Natural killer cell (primary cell): ENCODE measurements around the gene MAP4K4. TPM values are rescaled to one million over a fixed set of nuclear protein-coding genes. Genes with fewer than 3 reads are reported as not detected.
"Not testable (repeated sequence)": the region's sequence is repeated elsewhere in the genome, so short reads cannot be mapped to it uniquely, and the experiment has no call there.

ENCODE experiments used
- ATAC-seq, 3 donors: fragments of 150-1000 bp in 2 of 3; fragments of 200-7000 bp in 1 of 3; cut with Tn5 transposase; 1 replicate in 1 of 3; 2 replicates in 2 of 3; pipeline ENCODE4 v1.10.0; 2021; ENCODE audit warnings: mild to moderate bottlenecking in 2 of 3, moderate library complexity in 2 of 3
- DNase-seq, 2 donors: peaks; one replicate each; pipeline versions ENCODE4 v3.0.0 to v3.0.0-alpha.2; 2013 to 2021; ENCODE audit warnings: mixed read lengths in 1 of 2
- H3K27ac ChIP-seq: one replicate; pipeline ENCODE4 v1.5.1; 2013; ENCODE audit warnings: mild to moderate bottlenecking, low read length
- H3K27me3 ChIP-seq: one replicate; pipeline ENCODE4 v1.6.1; 2013; ENCODE audit warnings: low read length; ENCODE audit not compliant: control insufficient read depth, insufficient read depth
- H3K36me3 ChIP-seq: one replicate; pipeline ENCODE4 v1.6.1; 2013; ENCODE audit warnings: low read length; ENCODE audit not compliant: control insufficient read depth, insufficient read depth
- H3K4me1 ChIP-seq: one replicate; pipeline ENCODE4 v1.6.1; 2013; ENCODE audit warnings: low read length; ENCODE audit not compliant: control insufficient read depth, insufficient read depth
- H3K4me3 ChIP-seq: one replicate; pipeline ENCODE4 v1.5.1; 2013; ENCODE audit warnings: low read length
- H3K9me3 ChIP-seq: one replicate; pipeline ENCODE4 v1.6.1; 2013; ENCODE audit warnings: low read length; ENCODE audit not compliant: control insufficient read depth, insufficient read depth
- H3K27ac Mint-ChIP-seq, 2 donors: one replicate each; pipeline ENCODE4 v1.8.0; 2022; ENCODE audit warnings: mild to moderate bottlenecking in 2 of 2, mixed read lengths in 2 of 2, moderate library complexity in 1 of 2
- H3K27me3 Mint-ChIP-seq, 2 donors: one replicate each; pipeline ENCODE4 v1.8.0; 2022; ENCODE audit warnings: low read depth in 2 of 2, mixed read lengths in 2 of 2
- H3K36me3 Mint-ChIP-seq: one replicate; pipeline ENCODE4 v1.8.0; 2022; ENCODE audit warnings: mixed read lengths
- H3K4me1 Mint-ChIP-seq, 2 donors: one replicate each; pipeline ENCODE4 v1.8.0; 2022; ENCODE audit warnings: mixed read lengths in 2 of 2
- H3K4me3 Mint-ChIP-seq: one replicate; pipeline ENCODE4 v1.8.0; 2022; ENCODE audit warnings: mild to moderate bottlenecking, moderate library complexity, mixed read lengths
- H3K9me3 Mint-ChIP-seq, 2 donors: one replicate each; pipeline ENCODE4 v1.8.0; 2022; ENCODE audit warnings: mixed read lengths in 2 of 2
- CTCF ChIP-seq: fragments of 200-600 bp; IDR thresholded peaks from one replicate; pipeline ENCODE4 v1.8.0; 2022; ENCODE audit warnings: antibody characterized with exemption
- WGBS: methylation state at CpG from one replicate; pipeline ENCODE4 v1.1.7; 2013; ENCODE audit warnings: missing lambda C conversion rate; ENCODE audit not compliant: insufficient coverage; 5-methylcytosine and 5-hydroxymethylcytosine counted together
- intact Hi-C: fragments of 100-400 bp; cut with micrococcal nuclease; formaldehyde crosslinking; loops from one replicate; pipeline ENCODE4 v1.14.2; 2022
- total RNA-seq, 4 donors: library from RNA; stranded (reverse); fragments of 120-200 nt in 1 of 4; gene quantifications; one replicate each; pipeline versions ENCODE4 v1.2.3 to v1.2.4, GENCODE V29; 2013 to 2022

Gene MAP4K4
- total RNA-seq, 3 donors from 2014 or later (not counting 1 experiment from before 2014, with no cell fraction given) = 60.2 to 80.3 (median 66.5) TPM

- H3K27ac Mint-ChIP-seq = no peak overlapping the region
- peaks cover 9% of the 10 kb centered on the region for H3K9me3 ChIP-seq
Measured at GRCh38 chr2:101912545-101912944, 215.0 kb downstream of the MAP4K4 start.

GRCh38 chr2:101921319-101921952, 223.9 kb downstream of the MAP4K4 start:
- Histone ChIP-seq H3K4me1 (peaks cover 3% of the 10 kb centered on the region), H3K27ac (peak overlapping the region; percentile 34), H3K36me3 (no peaks in the 10 kb centered on the region), H3K9me3 (peaks cover 21% of the 10 kb centered on the region), H3K27me3 (no peaks in the 10 kb centered on the region), H3K4me3 (no peak overlapping the region)
- H3K4me3 Mint-ChIP-seq = no peak overlapping the region
- H3K9me3 Mint-ChIP-seq = peaks cover 9% of the 10 kb centered on the region in 2 donors
- peaks cover 17% of the 10 kb centered on the region for H3K36me3 Mint-ChIP-seq
- ATAC-seq (peak in 2 of 3 donors; percentile 24 to 29), DNase-seq (no peak)
- intact Hi-C loops = no loop called here
- no peak for TF ChIP-seq CTCF
- WGBS = 40% methylated on average over 4 of the region's 5 CpGs
- no peaks in the 10 kb centered on the region for H3K4me1 Mint-ChIP-seq
- no peak overlapping the region for H3K27ac Mint-ChIP-seq
- H3K27me3 Mint-ChIP-seq = peaks cover 3 to 19% of the 10 kb centered on the region in 2 donors

More at GRCh38 chr2:101912545-101912944, 215.0 kb downstream of the MAP4K4 start:
- Histone ChIP-seq H3K27me3 (no peaks in the 10 kb centered on the region), H3K4me1 (no peaks in the 10 kb centered on the region), H3K4me3 (no peak overlapping the region), H3K27ac (no peak overlapping the region), H3K36me3 (no peaks in the 10 kb centered on the region)
- peaks cover 14 to 53% of the 10 kb centered on the region in 2 donors for H3K27me3 Mint-ChIP-seq
- TF ChIP-seq CTCF = no peak
- no peak overlapping the region for H3K4me3 Mint-ChIP-seq
- peaks cover 4 to 7% of the 10 kb centered on the region in 2 donors for H3K9me3 Mint-ChIP-seq
- H3K4me1 Mint-ChIP-seq = no peaks in the 10 kb centered on the region
- 50% methylated on average over 1 of the region's 2 CpGs for WGBS
- intact Hi-C loops = no loop called here
- DNase-seq (no peak), ATAC-seq (no peak)
- peaks cover 15% of the 10 kb centered on the region for H3K36me3 Mint-ChIP-seq

- Histone ChIP-seq H3K4me3 (no peak overlapping the region), H3K9me3 (peaks cover 21% of the 10 kb centered on the region), H3K27ac (peak overlapping the region; percentile 34), H3K4me1 (peaks cover 3% of the 10 kb centered on the region), H3K36me3 (no peaks in the 10 kb centered on the region), H3K27me3 (no peaks in the 10 kb centered on the region)
- Mint-ChIP-seq H3K27me3 (peaks cover 0 to 19% of the 10 kb centered on the region in 2 donors), H3K27ac (no peak overlapping the region), H3K36me3 (peaks cover 22% of the 10 kb centered on the region), H3K4me1 (no peaks in the 10 kb centered on the region), H3K4me3 (no peak overlapping the region), H3K9me3 (peaks cover 13 to 14% of the 10 kb centered on the region in 2 donors)
- DNase-seq = no peak
- no peak for ATAC-seq
- intact Hi-C loops = no loop called here
- no peak for TF ChIP-seq CTCF
- WGBS = 100% methylated on average over 2 of the region's 2 CpGs
Measured at GRCh38 chr2:101921953-101922325, 224.4 kb downstream of the MAP4K4 start.

- H3K36me3 Mint-ChIP-seq = peaks cover 24% of the 10 kb centered on the region
- peaks cover 13 to 15% of the 10 kb centered on the region in 2 donors for H3K9me3 Mint-ChIP-seq
- H3K4me1 ChIP-seq, H3K4me3 ChIP-seq, H3K27me3 ChIP-seq, H3K27ac Mint-ChIP-seq, ATAC-seq, H3K4me3 Mint-ChIP-seq, intact Hi-C loops, H3K4me1 Mint-ChIP-seq, H3K27ac ChIP-seq, DNase-seq, H3K36me3 ChIP-seq: not testable (repeated sequence)
- H3K27me3 Mint-ChIP-seq = peaks cover 0 to 20% of the 10 kb centered on the region in 2 donors
- H3K9me3 ChIP-seq = peaks cover 29% of the 10 kb centered on the region
Measured at GRCh38 chr2:101924311-101924710, 226.8 kb downstream of the MAP4K4 start.
